IPS-18c (cell line): ENCODE data around the gene LCP2.

Experiments
- H3K4me3 ChIP-seq: 2 replicates; pipeline ENCODE4 v1.7.0; 2013; ENCODE audit warnings: low read depth, mild to moderate bottlenecking, low read length, moderate library complexity; ENCODE audit not compliant: insufficient read depth
- H3K9me3 ChIP-seq: one replicate; pipeline ENCODE4 v1.6.1; 2013; ENCODE audit warnings: mild to moderate bottlenecking, low read length, moderate library complexity; ENCODE audit not compliant: control insufficient read depth, insufficient read depth

The LCP2 gene

GRCh38 chr5:170305016-170305645 is 7.6 kb upstream of the LCP2 start:
- H3K4me3 ChIP-seq, result no peak overlapping the region
- H3K9me3 ChIP-seq, result peaks cover 3% of the 10 kb centered on the region

- Histone ChIP-seq H3K9me3 (peaks cover 3% of the 10 kb centered on the region), H3K4me3 (no peak overlapping the region)
Measured at GRCh38 chr5:170303549-170303948, 6.0 kb upstream of the LCP2 start.

- H3K4me3 ChIP-seq, result no peak overlapping the region
Measured at GRCh38 chr5:170302653-170303501, 5.3 kb upstream of the LCP2 start.

GRCh38 chr5:170301981-170302652 is 4.5 kb upstream of the LCP2 start:
- Histone ChIP-seq H3K9me3 (peaks cover 3% of the 10 kb centered on the region), H3K4me3 (no peak overlapping the region)

More at GRCh38 chr5:170302653-170303501, 5.3 kb upstream of the LCP2 start:
- H3K9me3 ChIP-seq, result peaks cover 3% of the 10 kb centered on the region

GRCh38 chr5:170301149-170301548 is 3.6 kb upstream of the LCP2 start:
- H3K4me3 ChIP-seq, result no peak overlapping the region
- peaks cover 3% of the 10 kb centered on the region for H3K9me3 ChIP-seq

GRCh38 chr5:170300361-170301013 is 2.9 kb upstream of the LCP2 start:
- Histone ChIP-seq H3K9me3 (peaks cover 3% of the 10 kb centered on the region), H3K4me3 (no peak overlapping the region)

- no peaks in the 10 kb centered on the region for H3K9me3 ChIP-seq
- H3K4me3 ChIP-seq, result no peak overlapping the region
Measured at GRCh38 chr5:170296935-170297588, 515 bp downstream of the LCP2 start.

GRCh38 chr5:170296036-170296934 is 1.3 kb downstream of the LCP2 start:
- H3K4me3 ChIP-seq, result no peak overlapping the region

GRCh38 chr5:170294556-170294955 is 3.0 kb downstream of the LCP2 start:
- Histone ChIP-seq H3K9me3 (no peaks in the 10 kb centered on the region), H3K4me3 (no peak overlapping the region)

More at GRCh38 chr5:170296036-170296934, 1.3 kb downstream of the LCP2 start:
- no peaks in the 10 kb centered on the region for H3K9me3 ChIP-seq

GRCh38 chr5:170294057-170294456 is 3.5 kb downstream of the LCP2 start:
- Histone ChIP-seq H3K4me3 (no peak overlapping the region), H3K9me3 (no peaks in the 10 kb centered on the region)

GRCh38 chr5:170293273-170293672 is 4.3 kb downstream of the LCP2 start:
- Histone ChIP-seq H3K4me3 (no peak overlapping the region), H3K9me3 (no peaks in the 10 kb centered on the region)

GRCh38 chr5:170292179-170293104 is 5.1 kb downstream of the LCP2 start:
- no peak overlapping the region for H3K4me3 ChIP-seq
- no peaks in the 10 kb centered on the region for H3K9me3 ChIP-seq

GRCh38 chr5:170290498-170290897 is 7.1 kb downstream of the LCP2 start:
- H3K4me3 ChIP-seq, result no peak overlapping the region
- no peaks in the 10 kb centered on the region for H3K9me3 ChIP-seq

GRCh38 chr5:170289764-170290163 is 7.8 kb downstream of the LCP2 start:
- H3K4me3 ChIP-seq, result no peak overlapping the region
- no peaks in the 10 kb centered on the region for H3K9me3 ChIP-seq

- H3K4me3 ChIP-seq, result no peak overlapping the region
Measured at GRCh38 chr5:170289121-170289520, 8.5 kb downstream of the LCP2 start.

More at GRCh38 chr5:170289121-170289520, 8.5 kb downstream of the LCP2 start:
- no peaks in the 10 kb centered on the region for H3K9me3 ChIP-seq
